ENCODE data around the gene CTNNA3. TPM values are rescaled to one million over a fixed set of nuclear protein-coding genes. Genes with fewer than 3 reads are reported as not detected.
"Not testable (repeated sequence)": the region's sequence is repeated elsewhere in the genome, so short reads cannot be mapped to it uniquely, and the experiment has no call there.

CTNNA3 gene
- total RNA-seq, 2 donors from 2014 or later: under 0.01 to 0.33 TPM

- ATAC-seq (no peak), DNase-seq (no peak)
- intact Hi-C loops (cut with DNase I): no loop called here
- H3K27me3 ChIP-seq: no peaks in the 10 kb centered on the region
- H3K36me3 ChIP-seq (replicated peaks in 1 of 2; ENCODE audit: insufficient read depth in 1 of 2, low read depth in 2 of 2): no peaks in the 10 kb centered on the region
- no peak overlapping the region for H3K4me3 ChIP-seq
- no peak overlapping the region for H3K27ac ChIP-seq
- H3K9me3 ChIP-seq: no peaks in the 10 kb centered on the region
- 54 to 67% methylated on average over 2 of the region's 2 CpGs for WGBS, 2 donors
- TF ChIP-seq CTCF (IDR thresholded peaks at IDR 0.05) (no peak), POLR2A (IDR thresholded peaks at IDR 0.05) (no peak)
- no peaks in the 10 kb centered on the region for H3K4me1 ChIP-seq
Measured at GRCh38 chr10:67433276-67433675, 262.7 kb downstream of the CTNNA3 start.

GRCh38 chr10:67402620-67403019 is 293.4 kb downstream of the CTNNA3 start:
- WGBS, 2 donors: 70 to 91% methylated on average over 3 of the region's 3 CpGs
- ATAC-seq (no peak), DNase-seq (no peak)
- no peaks in the 10 kb centered on the region for H3K9me3 ChIP-seq
- H3K4me3 ChIP-seq: no peak overlapping the region
- H3K27me3 ChIP-seq: no peaks in the 10 kb centered on the region
- intact Hi-C loops (cut with DNase I): no loop called here
- no peaks in the 10 kb centered on the region for H3K36me3 ChIP-seq (replicated peaks in 1 of 2; ENCODE audit: insufficient read depth in 1 of 2, low read depth in 2 of 2)
- H3K27ac ChIP-seq: no peak overlapping the region
- no peak for TF ChIP-seq CTCF (IDR thresholded peaks at IDR 0.05)
- TF ChIP-seq POLR2A (IDR thresholded peaks at IDR 0.05): no peak
- H3K4me1 ChIP-seq: no peaks in the 10 kb centered on the region

- Histone ChIP-seq H3K36me3 (replicated peaks in 1 of 2; ENCODE audit: insufficient read depth in 1 of 2, low read depth in 2 of 2) (no peaks in the 10 kb centered on the region), H3K9me3 (no peaks in the 10 kb centered on the region), H3K27me3 (no peaks in the 10 kb centered on the region), H3K4me3 (no peak overlapping the region), H3K27ac (no peak overlapping the region), H3K4me1 (no peaks in the 10 kb centered on the region)
- DNase-seq (no peak), ATAC-seq (no peak)
- WGBS, 2 donors: 15 to 22% methylated on average over 1 of the region's 1 CpG
- intact Hi-C loops (cut with DNase I): no loop called here
- TF ChIP-seq POLR2A (IDR thresholded peaks at IDR 0.05): no peak
- no peak for TF ChIP-seq CTCF (IDR thresholded peaks at IDR 0.05)
Measured at GRCh38 chr10:67401711-67402110, 294.3 kb downstream of the CTNNA3 start.

GRCh38 chr10:67386841-67387533 is 309.0 kb downstream of the CTNNA3 start:
- H3K27ac ChIP-seq; intact Hi-C loops (cut with DNase I); ATAC-seq; H3K4me1 ChIP-seq; H3K9me3 ChIP-seq; H3K36me3 ChIP-seq (replicated peaks in 1 of 2; ENCODE audit: insufficient read depth in 1 of 2, low read depth in 2 of 2); DNase-seq; H3K27me3 ChIP-seq; H3K4me3 ChIP-seq: not testable (repeated sequence)
- WGBS, 2 donors: 10 to 18% methylated on average over 20 to 33 of the region's 33 CpGs

- TF ChIP-seq POLR2A (IDR thresholded peaks at IDR 0.05) (no peak), CTCF (IDR thresholded peaks at IDR 0.05) (no peak)
- Histone ChIP-seq H3K36me3 (replicated peaks in 1 of 2; ENCODE audit: insufficient read depth in 1 of 2, low read depth in 2 of 2) (no peaks in the 10 kb centered on the region), H3K27me3 (no peaks in the 10 kb centered on the region), H3K27ac (no peak overlapping the region), H3K9me3 (no peaks in the 10 kb centered on the region), H3K4me3 (no peak overlapping the region), H3K4me1 (no peaks in the 10 kb centered on the region)
- WGBS, 2 donors: 78 to 85% methylated on average over 3 of the region's 3 CpGs
- DNase-seq (no peak), ATAC-seq (no peak)
- intact Hi-C loops (cut with DNase I): no loop called here
Measured at GRCh38 chr10:67386260-67386659, 309.7 kb downstream of the CTNNA3 start.
